NCI-H1105 treated with DMSO at 0.1 percent for 48 hours (cell line): Measurements from ENCODE around the gene BARHL1.

ENCODE experiments used
- DNase-seq: peaks from one replicate; lab custom pipeline; 2025; lab: John Stamatoyannopoulos, UW

The BARHL1 gene

GRCh38 chr9:132582276-132582785 is at the start of gene BARHL1:
TSS of gene BARHL1 (plus strand) at chr9:132582606. CDS start at chr9:132582798, 192 bp downstream.
- no peak for DNase-seq

DNA sequence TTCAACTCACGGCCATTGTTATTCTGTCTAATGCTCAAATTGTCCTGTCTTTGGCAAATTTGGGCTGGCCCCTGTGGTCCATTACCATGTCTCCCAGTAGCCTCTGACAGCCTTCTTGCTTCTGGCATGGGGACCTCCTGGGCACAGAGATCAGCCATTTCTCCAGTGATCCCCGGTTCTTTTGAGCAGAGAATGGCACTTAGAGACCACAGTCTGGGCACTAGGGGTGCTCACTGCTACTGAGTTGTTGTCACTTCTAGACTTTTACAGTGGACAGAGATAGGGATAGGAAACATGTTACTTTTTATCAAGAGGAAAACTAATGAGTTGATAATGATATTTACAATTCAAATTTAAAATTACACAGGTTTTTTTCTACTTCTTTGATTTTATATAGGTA is 47.6 kb upstream of the BARHL1 start:
- no peak for DNase-seq

GRCh38 chr9:132536124-132536523 is 46.3 kb upstream of the BARHL1 start:
- DNase-seq, result no peak

DNA sequence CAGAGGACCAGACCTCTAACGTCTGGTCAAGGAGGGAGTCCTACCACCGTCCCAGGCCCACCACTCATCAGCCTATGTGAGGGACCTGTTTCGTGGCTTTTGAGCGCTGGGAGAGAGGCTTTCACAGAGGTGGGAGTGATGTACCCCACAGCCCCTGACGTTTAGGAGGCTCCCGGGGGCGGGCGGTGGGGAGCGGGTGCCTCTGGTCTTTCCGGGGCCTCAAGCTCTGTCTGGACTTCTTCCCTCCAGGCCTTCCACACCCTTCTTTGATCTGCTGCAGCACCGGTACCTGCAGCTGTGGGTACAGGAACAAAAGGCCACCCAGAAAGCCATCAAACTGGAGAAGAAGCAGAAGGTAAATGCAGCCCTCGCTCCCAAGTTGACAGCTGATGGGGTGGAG is 45.1 kb upstream of the BARHL1 start:
- DNase-seq, result no peak

DNA sequence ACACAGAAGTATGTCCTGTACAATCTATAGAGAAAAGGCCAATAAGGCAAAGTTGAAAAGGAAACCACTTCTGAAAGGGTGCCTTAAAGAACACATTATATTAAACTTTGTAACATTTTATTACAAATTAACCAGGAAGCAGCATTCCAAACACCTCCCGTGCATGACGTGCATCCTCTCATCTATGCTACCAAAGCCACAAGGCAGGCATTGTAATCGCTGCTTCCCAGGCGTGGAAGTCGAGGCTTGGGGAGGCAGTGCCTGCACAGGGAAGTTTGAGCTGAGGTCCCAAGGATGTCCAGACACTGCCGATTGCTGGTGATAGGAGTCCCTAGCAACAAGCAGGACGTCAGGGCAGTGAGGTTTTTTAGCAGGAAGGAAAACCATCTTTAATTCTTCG is 44.3 kb upstream of the BARHL1 start:
- DNase-seq, result no peak

GRCh38 chr9:132539096-132539495 is 43.3 kb upstream of the BARHL1 start:
- DNase-seq, result no peak

- no peak for DNase-seq
Observed at GRCh38 chr9:132541051-132541450, 41.4 kb upstream of the BARHL1 start.

GRCh38 chr9:132541870-132542830 is 40.3 kb upstream of the BARHL1 start:
- DNase-seq, result no peak

- DNase-seq, result no peak
Observed at GRCh38 chr9:132543251-132543650, 39.2 kb upstream of the BARHL1 start.

DNA sequence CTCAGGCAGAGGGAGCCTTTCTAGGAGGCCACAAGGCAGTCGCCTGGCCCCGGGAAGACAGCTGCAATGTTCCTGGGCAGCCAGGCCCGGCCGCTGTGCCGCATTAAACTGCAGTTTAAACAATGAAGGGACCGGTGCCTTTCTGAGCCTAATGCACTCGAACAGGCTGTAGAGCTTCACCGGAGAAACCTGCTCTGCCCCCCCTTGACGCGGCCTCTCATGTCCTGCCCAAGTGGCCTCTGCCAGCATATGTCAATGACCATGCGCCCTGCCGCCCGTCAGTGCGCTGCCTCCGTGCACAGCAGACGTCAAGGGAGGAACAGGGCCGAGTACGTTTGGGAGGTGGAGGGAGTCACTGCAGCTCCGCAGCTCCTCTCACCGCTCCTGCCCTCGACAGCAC is 38.4 kb upstream of the BARHL1 start:
- no peak for DNase-seq

DNA sequence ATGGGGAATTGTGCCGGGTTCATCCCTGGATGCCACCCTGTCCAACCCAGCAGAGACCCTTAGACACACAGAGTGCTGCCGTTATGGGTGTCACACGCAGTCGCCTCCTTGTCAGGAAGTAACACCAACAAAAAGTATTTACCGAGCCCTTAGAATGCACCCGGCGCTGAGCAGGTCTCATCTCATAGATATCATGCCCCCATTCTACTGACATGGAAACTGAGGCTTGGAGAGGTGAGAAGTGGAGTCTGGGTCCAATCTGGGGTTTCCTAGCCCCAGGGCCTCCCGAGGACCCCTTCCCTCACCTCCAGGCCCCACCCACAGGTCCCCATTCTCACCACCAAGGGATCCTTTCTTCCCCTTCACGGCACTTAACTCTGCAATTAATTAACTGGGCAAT is 36.8 kb upstream of the BARHL1 start:
- DNase-seq, result no peak

GRCh38 chr9:132546148-132547051 is 36.0 kb upstream of the BARHL1 start:
- DNase-seq, result peak; percentile 79

- DNase-seq, result no peak
Observed at GRCh38 chr9:132547052-132547431, 35.4 kb upstream of the BARHL1 start.

DNA sequence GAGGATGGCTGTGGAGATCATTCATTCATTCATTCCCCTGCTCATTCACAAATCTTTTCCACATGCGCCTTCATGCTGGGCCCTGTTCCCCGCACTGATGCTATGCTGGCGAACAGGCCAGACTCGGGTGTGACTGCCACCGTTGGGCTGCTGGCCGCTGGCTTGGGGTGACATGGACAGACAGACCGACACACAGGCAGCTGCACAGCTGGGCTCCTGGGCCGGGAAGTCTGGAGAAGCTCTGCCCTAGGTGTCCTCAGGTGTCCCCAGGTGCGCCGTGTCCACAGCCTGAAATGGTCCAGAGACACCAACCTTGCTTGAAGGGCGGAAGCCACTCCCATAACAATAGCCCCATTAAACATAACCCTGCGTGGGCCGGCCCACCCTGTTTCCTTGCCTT is 35.0 kb upstream of the BARHL1 start:
- DNase-seq, result no peak

DNA sequence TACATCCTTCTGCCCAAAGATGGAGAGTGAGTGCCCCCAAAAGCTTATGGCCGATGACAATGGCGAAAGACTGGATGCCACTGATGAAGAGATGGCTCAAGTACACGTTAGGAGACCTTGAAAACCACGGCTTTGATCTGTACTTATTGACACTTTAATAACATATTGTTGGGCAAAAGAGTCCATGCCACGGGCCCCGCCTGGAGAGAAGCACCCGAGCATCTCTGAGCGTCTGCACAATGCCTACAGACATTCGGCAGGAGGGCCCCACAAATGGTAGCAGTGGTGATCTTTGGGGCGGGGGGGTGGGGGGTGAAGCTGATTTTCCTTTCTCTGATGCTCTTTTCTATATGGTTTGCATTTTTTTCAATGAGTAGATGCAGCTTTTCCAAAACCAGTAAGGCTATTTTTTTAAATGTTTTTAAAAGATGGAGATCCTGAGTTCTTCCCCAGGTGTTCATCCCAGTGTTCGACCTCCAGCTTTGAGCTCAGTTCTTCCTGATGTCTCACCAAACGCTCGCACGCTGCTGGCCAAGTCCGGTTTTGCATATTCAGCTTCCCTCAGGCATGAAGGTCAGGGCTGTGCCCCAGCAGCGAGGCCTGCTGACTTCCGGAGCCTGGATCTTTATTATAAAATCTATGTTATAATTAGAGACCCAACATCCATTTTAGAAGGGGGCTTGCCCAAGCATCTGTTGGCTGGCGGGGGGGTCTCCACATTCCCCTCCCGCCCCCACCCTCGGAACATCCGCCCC is 34.3 kb upstream of the BARHL1 start:
- DNase-seq, result no peak

DNA sequence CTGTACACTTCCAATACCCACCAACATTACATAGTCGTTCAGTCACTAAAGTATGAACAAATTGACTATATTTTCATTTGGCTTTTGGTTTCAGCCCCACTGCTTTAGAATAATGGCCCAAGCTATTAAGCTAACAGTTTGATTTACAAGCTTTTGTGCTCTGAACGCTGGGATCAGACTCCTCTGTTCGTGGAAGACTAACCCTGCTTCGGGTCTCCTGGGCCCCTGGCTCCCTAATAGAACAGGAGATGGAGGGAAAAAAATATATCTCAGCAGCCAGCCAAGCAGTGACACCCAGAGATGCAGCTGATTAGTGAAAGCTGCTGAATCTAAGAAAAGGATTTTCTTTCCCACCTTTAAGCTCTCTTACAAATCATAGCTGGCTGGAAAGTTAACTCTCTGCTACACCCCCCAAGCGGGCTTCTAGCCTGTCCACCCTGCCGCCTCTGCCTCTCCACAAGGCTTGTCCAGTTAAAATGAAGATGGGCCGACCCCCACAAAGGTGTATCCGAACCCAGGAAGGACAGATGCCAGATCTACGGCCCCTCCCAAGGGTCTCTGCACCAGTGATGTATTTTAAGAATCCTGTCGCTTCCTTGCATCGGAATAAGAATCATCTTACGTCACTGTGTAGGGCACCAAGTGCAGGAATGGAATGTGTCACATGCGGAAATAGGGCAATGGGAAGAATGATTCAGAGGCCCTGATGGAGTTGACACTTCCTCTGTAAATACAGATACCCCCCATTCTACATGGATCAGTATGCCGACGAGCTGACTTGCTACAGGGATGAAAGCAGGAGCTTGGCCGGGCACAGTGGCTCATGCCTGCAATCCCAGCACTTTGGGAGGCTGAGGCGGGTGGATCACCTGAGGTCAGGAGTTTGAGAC is 33.4 kb upstream of the BARHL1 start:
- no peak for DNase-seq

DNA sequence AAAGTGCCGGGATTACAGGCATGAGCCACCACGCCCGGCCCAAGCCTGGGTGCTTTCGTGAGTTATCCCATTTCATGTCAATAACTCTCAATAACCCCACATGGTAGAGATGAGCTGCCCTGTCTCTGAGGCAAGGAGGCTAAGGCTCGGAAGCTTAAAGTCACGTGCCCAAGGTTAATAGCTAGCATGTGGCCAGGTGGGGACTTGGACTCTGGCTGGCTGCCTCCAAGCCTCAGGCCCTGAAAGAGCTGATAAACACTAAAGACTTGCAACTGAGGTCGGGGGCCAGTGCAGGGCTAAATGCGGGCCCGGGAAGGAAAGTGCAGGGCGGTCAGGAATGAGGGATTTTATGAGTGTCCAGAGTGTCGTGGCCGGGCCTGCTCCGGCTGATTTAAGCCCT is 30.9 kb upstream of the BARHL1 start:
- DNase-seq, result no peak

- DNase-seq, result no peak
Observed at GRCh38 chr9:132552041-132552440, 30.4 kb upstream of the BARHL1 start.

GRCh38 chr9:132554755-132555154 is 27.7 kb upstream of the BARHL1 start:
- DNase-seq, result no peak

DNA sequence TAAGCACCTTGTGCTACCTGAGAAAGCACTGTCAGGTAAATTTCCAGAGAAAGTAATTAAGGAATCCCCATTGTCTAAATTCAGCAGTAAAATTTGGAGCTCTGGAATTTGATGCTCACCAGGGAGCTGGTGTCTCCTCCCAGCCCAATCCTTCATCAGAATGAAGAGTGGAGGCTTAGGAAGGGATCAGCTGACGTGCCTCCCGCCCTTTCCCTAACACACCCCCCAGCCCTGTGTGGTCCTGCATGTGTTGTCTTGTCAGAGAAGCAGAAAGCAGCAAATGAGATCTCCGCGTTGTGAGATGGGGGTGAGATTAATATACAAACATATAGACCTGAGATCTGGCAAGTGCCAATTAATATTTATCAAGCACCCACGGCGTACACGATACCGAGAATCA is 26.9 kb upstream of the BARHL1 start:
- no peak for DNase-seq

- DNase-seq, result no peak
Observed at GRCh38 chr9:132556235-132556634, 26.2 kb upstream of the BARHL1 start.
